CD14-positive monocyte (primary cell): ENCODE measurements around the gene DNAH9. TPM values are rescaled to one million over a fixed set of nuclear protein-coding genes. Genes with fewer than 3 reads are reported as not detected.

ENCODE experiments used
- DNase-seq, 3 donors: peaks; one replicate each; pipeline ENCODE4 v3.0.0-alpha.2; 2011 to 2022
- H2AFZ ChIP-seq: 2 replicates; pipeline ENCODE4 v1.6.0; 2012; ENCODE audit warnings: mild to moderate bottlenecking, low read depth, low read length, inconsistent platforms; ENCODE audit not compliant: insufficient read depth, poor library complexity, severe bottlenecking
- H3K27ac ChIP-seq, 2 donors: 1 replicate in 1 of 2; 2 replicates in 1 of 2; pipeline ENCODE4 v1.5.1; 2012 to 2013; ENCODE audit warnings: low read length in 2 of 2, control low read depth in 1 of 2, inconsistent platforms in 1 of 2, low read depth in 1 of 2, mild to moderate bottlenecking in 1 of 2
- H3K27me3 ChIP-seq, 2 donors: one replicate each; pipeline versions ENCODE4 v1.6.0 to v1.6.1; 2011 to 2013; ENCODE audit warnings: low read length in 2 of 2; ENCODE audit not compliant: control insufficient read depth in 2 of 2, insufficient read depth in 2 of 2
- H3K36me3 ChIP-seq, 2 donors: replicated peaks in 1 of 2; 1 replicate in 1 of 2; 2 replicates in 1 of 2; pipeline versions ENCODE4 v1.5.1 to v1.6.1; 2012 to 2013; ENCODE audit warnings: low read length in 2 of 2, control low read depth in 1 of 2, inconsistent platforms in 1 of 2, mild to moderate bottlenecking in 1 of 2; ENCODE audit not compliant: insufficient read depth in 2 of 2, control insufficient read depth in 1 of 2
- H3K4me1 ChIP-seq, 2 donors: 1 replicate in 1 of 2; 2 replicates in 1 of 2; pipeline versions ENCODE4 v1.5.1 to v1.6.1; 2012 to 2013; ENCODE audit warnings: low read length in 2 of 2, control low read depth in 1 of 2, inconsistent platforms in 1 of 2, mild to moderate bottlenecking in 1 of 2, moderate library complexity in 1 of 2; ENCODE audit not compliant: insufficient read depth in 2 of 2, control insufficient read depth in 1 of 2
- H3K4me2 ChIP-seq: replicated peaks from 2 replicates; pipeline ENCODE3; 2012; ENCODE audit warnings: low read length, moderate library complexity, mild to moderate bottlenecking; ENCODE audit not compliant: poor library complexity, severe bottlenecking; ENCODE audit errors: extremely low read depth
- H3K4me3 ChIP-seq, 3 experiments: fragments of 200-600 bp in 1 of 3; sonication (generic) in 1 of 3; replicated peaks in 1 of 3; 1 replicate in 2 of 3; 2 replicates in 1 of 3; pipeline ENCODE4 v1.5.1; 2011 to 2013; ENCODE audit warnings: low read length in 3 of 3, mild to moderate bottlenecking in 3 of 3, control low read depth in 2 of 3, low read depth in 2 of 3, inconsistent platforms in 1 of 3, moderate library complexity in 1 of 3
- H3K79me2 ChIP-seq: 2 replicates; pipeline ENCODE4 v1.6.0; 2012; ENCODE audit warnings: mild to moderate bottlenecking, control low read depth, inconsistent platforms, low read length, moderate library complexity; ENCODE audit not compliant: insufficient read depth
- H3K9ac ChIP-seq: 2 replicates; pipeline ENCODE4 v1.6.0; 2017; ENCODE audit warnings: low read length, mild to moderate bottlenecking; ENCODE audit not compliant: insufficient read depth, poor library complexity, severe bottlenecking
- H3K9me3 ChIP-seq, 2 donors: replicated peaks in 1 of 2; 1 replicate in 1 of 2; 2 replicates in 1 of 2; pipeline versions ENCODE4 v1.5.1 to v1.6.1; 2012 to 2013; ENCODE audit warnings: low read length in 2 of 2, control low read depth in 1 of 2; ENCODE audit not compliant: control insufficient read depth in 1 of 2, insufficient read depth in 1 of 2
- H4K20me1 ChIP-seq: 2 replicates; pipeline ENCODE4 v1.6.0; 2012; ENCODE audit warnings: mild to moderate bottlenecking, low read length, control low read depth, moderate library complexity; ENCODE audit not compliant: insufficient read depth
- H3K27ac Mint-ChIP-seq, 7 donors: one replicate each; pipeline ENCODE4 v1.8.0; 2020; ENCODE audit warnings: mild to moderate bottlenecking in 7 of 7, mixed read lengths in 7 of 7, moderate library complexity in 6 of 7, inconsistent platforms in 2 of 7
- H3K27me3 Mint-ChIP-seq, 3 donors: one replicate each; pipeline ENCODE4 v1.8.0; 2021 to 2022; ENCODE audit warnings: low read depth in 3 of 3, mild to moderate bottlenecking in 3 of 3, mixed read lengths in 3 of 3, moderate library complexity in 3 of 3, inconsistent platforms in 1 of 3
- H3K36me3 Mint-ChIP-seq, 2 donors: one replicate each; pipeline ENCODE4 v1.8.0; 2020; ENCODE audit warnings: mixed read lengths in 2 of 2, inconsistent platforms in 1 of 2, mild to moderate bottlenecking in 1 of 2
- H3K4me1 Mint-ChIP-seq: one replicate; pipeline ENCODE4 v1.8.0; 2020; ENCODE audit warnings: mild to moderate bottlenecking, mixed read lengths
- H3K4me3 Mint-ChIP-seq, 2 donors: one replicate each; pipeline ENCODE4 v1.8.0; 2020; ENCODE audit warnings: mild to moderate bottlenecking in 2 of 2, mixed read lengths in 2 of 2, moderate library complexity in 1 of 2
- H3K9me3 Mint-ChIP-seq, 7 donors: one replicate each; pipeline ENCODE4 v1.8.0; 2020 to 2022; ENCODE audit warnings: mixed read lengths in 7 of 7, mild to moderate bottlenecking in 6 of 7, moderate library complexity in 6 of 7, inconsistent platforms in 2 of 7
- CTCF ChIP-seq: fragments of 200-600 bp; IDR thresholded peaks from one replicate; pipeline ENCODE4 v1.8.0; 2022; ENCODE audit warnings: antibody characterized with exemption, mild to moderate bottlenecking
- WGBS: methylation state at CpG from one replicate; pipeline ENCODE4 v1.1.5; 2013; ENCODE audit warnings: missing lambda C conversion rate; ENCODE audit not compliant: insufficient coverage; 5-methylcytosine and 5-hydroxymethylcytosine counted together
- intact Hi-C, 2 donors: fragments of 100-400 bp; cut with micrococcal nuclease; formaldehyde crosslinking; loops; one replicate each; pipeline versions ENCODE4 v1.15.0 to v1.15.1; 2023
- polyA plus RNA-seq, 3 donors: library from polyadenylated mRNA; depleted of rRNA in 1 of 3; unstranded in 2 of 3; stranded (reverse) in 1 of 3; fragments of 300-500 nt in 2 of 3; fragments of >200 nt in 1 of 3; fragmentation: Illumina TruSeq in 2 of 3; gene quantifications; 1 replicate in 2 of 3; 2 replicates in 1 of 3; pipeline ENCODE4 v1.2.3, GENCODE V29; 2012 to 2021

DNAH9 gene
- polyA plus RNA-seq, 3 donors = not detected

GRCh38 chr17:11561702-11562101 is 36.6 kb upstream of the DNAH9 start:
- H3K36me3 ChIP-seq = no peaks in the 10 kb centered on the region
- DNase-seq = no peak
- WGBS = no CpG with 5 or more reads among the region's 2 CpGs
- no peaks in the 10 kb centered on the region for H3K79me2 ChIP-seq
- Mint-ChIP-seq H3K27me3 (peaks cover 0 to 2% (median 0%) of the 10 kb centered on the region in 3 donors), H3K36me3 (no peaks in the 10 kb centered on the region), H3K4me3 (no peak overlapping the region), H3K9me3 (peaks cover 12 to 35% (median 27%) of the 10 kb centered on the region in 7 donors), H3K4me1 (no peaks in the 10 kb centered on the region), H3K27ac (no peak overlapping the region)
- H3K9me3 ChIP-seq = peaks cover 35 to 51% of the 10 kb centered on the region in 2 donors
- intact Hi-C loops = no loop called here
- H3K27me3 ChIP-seq = no peaks in the 10 kb centered on the region
- no peaks in the 10 kb centered on the region for H3K4me1 ChIP-seq
- no peak overlapping the region for H3K27ac ChIP-seq
- H3K4me2 ChIP-seq = no peak overlapping the region
- no peak overlapping the region for H3K9ac ChIP-seq
- no peak for TF ChIP-seq CTCF
- H2AFZ ChIP-seq = no peak overlapping the region
- H4K20me1 ChIP-seq = no peaks in the 10 kb centered on the region
- H3K4me3 ChIP-seq = no peak overlapping the region

- Histone ChIP-seq H2AFZ (no peak overlapping the region), H3K4me3 (no peak overlapping the region), H3K79me2 (no peaks in the 10 kb centered on the region), H3K9ac (no peak overlapping the region), H3K4me1 (no peaks in the 10 kb centered on the region), H4K20me1 (no peaks in the 10 kb centered on the region), H3K9me3 (peaks cover 15 to 31% of the 10 kb centered on the region in 2 donors), H3K4me2 (no peak overlapping the region), H3K27me3 (no peaks in the 10 kb centered on the region), H3K27ac (no peak overlapping the region), H3K36me3 (no peaks in the 10 kb centered on the region)
- no peak for DNase-seq
- Mint-ChIP-seq H3K27ac (no peak overlapping the region), H3K9me3 (peaks cover 5 to 18% (median 15%) of the 10 kb centered on the region in 7 donors), H3K27me3 (peaks cover 0 to 2% (median 0%) of the 10 kb centered on the region in 3 donors), H3K36me3 (no peaks in the 10 kb centered on the region), H3K4me1 (no peaks in the 10 kb centered on the region), H3K4me3 (no peak overlapping the region)
- intact Hi-C loops = no loop called here
- TF ChIP-seq CTCF = no peak
- 75% methylated on average over 2 of the region's 3 CpGs for WGBS
Observed at GRCh38 chr17:11564589-11565380, 33.5 kb upstream of the DNAH9 start.
